ENCODE measurements around the gene HBM. TPM values are rescaled to one million over a fixed set of nuclear protein-coding genes. Genes with fewer than 3 reads are reported as not detected.
"Not testable (repeated sequence)": the region's sequence is repeated elsewhere in the genome, so short reads cannot be mapped to it uniquely, and the experiment has no call there.

HBM gene
- total RNA-seq, 1 experiment from 2014 or later, result not detected

DNA sequence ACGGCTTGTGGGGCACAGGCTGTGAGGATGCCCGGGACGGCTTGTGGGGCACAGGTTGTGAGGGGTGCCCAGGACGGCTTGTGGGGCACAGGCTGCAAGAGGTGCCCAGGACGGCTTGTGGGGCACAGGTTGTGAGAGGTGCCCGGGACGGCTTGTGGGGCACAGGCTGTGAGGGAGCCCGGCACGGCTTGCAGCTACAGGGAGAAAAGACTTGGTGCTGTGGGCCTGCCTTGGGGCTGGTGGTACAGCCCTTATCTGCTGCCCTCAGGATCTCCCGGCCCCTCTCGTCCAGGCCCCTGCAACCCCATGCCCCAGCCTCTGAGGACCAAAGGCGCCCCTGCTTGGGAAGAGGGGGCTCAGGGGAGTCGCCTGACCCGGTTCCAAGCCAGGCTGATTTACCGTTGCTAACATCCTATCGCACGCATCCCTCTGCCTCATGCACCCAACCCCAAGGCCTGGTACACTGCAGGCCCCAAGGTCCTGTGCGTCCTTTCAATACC lies 5.0 kb upstream of the HBM start:
- Mint-ChIP-seq H3K9me3 (ENCODE audit: low read depth, unreplicated experiment) (no peaks in the 10 kb centered on the region), H3K27ac (ENCODE audit: unreplicated experiment) (no peak overlapping the region), H3K4me3 (ENCODE audit: low read depth, unreplicated experiment) (no peak overlapping the region), H3K27me3 (ENCODE audit: unreplicated experiment) (peaks cover 64% of the 10 kb centered on the region), H3K36me3 (ENCODE audit: insufficient read depth, unreplicated experiment) (no peaks in the 10 kb centered on the region), H3K4me1 (ENCODE audit: low read depth, unreplicated experiment) (no peaks in the 10 kb centered on the region)
- DNase-seq, result no peak
- no peak for TF ChIP-seq CTCF (IDR thresholded peaks at IDR 0.05; ENCODE audit: unreplicated experiment)
- CTCF ChIA-PET, result no interaction called here
- no TSS peak for BruUV-seq (replicated peaks)
- intact Hi-C loops (cut with micrococcal nuclease; ENCODE audit: unreplicated experiment), result no loop called here

- H3K27me3 Mint-ChIP-seq (ENCODE audit: unreplicated experiment), result peaks cover 75% of the 10 kb centered on the region
- no peak for TF ChIP-seq CTCF (IDR thresholded peaks at IDR 0.05; ENCODE audit: unreplicated experiment)
- H3K4me3 Mint-ChIP-seq (ENCODE audit: low read depth, unreplicated experiment), result no peak overlapping the region
- no peaks in the 10 kb centered on the region for H3K9me3 Mint-ChIP-seq (ENCODE audit: low read depth, unreplicated experiment)
- H3K27ac Mint-ChIP-seq (ENCODE audit: unreplicated experiment), result no peak overlapping the region
- CTCF ChIA-PET, result no interaction called here
- BruUV-seq (replicated peaks), result no TSS peak
- DNase-seq, result no peak
- no peaks in the 10 kb centered on the region for H3K4me1 Mint-ChIP-seq (ENCODE audit: low read depth, unreplicated experiment)
- no peaks in the 10 kb centered on the region for H3K36me3 Mint-ChIP-seq (ENCODE audit: insufficient read depth, unreplicated experiment)
- intact Hi-C loops (cut with micrococcal nuclease; ENCODE audit: unreplicated experiment), result no loop called here
Measured at GRCh38 chr16:162271-162991, 3.3 kb upstream of the HBM start.

DNA sequence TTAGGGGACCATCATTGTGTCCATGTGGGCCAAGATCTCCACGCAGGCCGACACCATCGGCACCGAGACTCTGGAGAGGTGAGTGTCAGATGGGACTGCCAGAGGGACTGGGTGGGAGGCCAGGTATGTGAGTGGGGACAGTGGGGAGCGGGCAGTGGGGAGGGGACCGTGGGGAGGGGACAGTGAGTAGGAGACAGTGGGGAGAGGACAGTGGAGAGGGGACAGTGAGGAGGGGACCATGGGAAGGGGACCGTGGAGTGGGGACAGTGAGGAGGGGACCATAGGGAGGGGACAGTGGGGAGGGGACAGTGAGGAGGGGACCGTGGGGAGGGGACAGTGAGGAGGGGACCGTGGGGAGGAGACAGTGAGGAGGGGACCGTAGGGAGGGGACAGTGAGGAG lies 2.6 kb upstream of the HBM start:
- H3K36me3 Mint-ChIP-seq (ENCODE audit: insufficient read depth, unreplicated experiment); H3K4me3 Mint-ChIP-seq (ENCODE audit: low read depth, unreplicated experiment); BruUV-seq (replicated peaks); H3K27ac Mint-ChIP-seq (ENCODE audit: unreplicated experiment); H3K4me1 Mint-ChIP-seq (ENCODE audit: low read depth, unreplicated experiment); CTCF ChIA-PET; intact Hi-C loops (cut with micrococcal nuclease; ENCODE audit: unreplicated experiment); DNase-seq; H3K9me3 Mint-ChIP-seq (ENCODE audit: low read depth, unreplicated experiment): not testable (repeated sequence)
- H3K27me3 Mint-ChIP-seq (ENCODE audit: unreplicated experiment), result peaks cover 70% of the 10 kb centered on the region

DNA sequence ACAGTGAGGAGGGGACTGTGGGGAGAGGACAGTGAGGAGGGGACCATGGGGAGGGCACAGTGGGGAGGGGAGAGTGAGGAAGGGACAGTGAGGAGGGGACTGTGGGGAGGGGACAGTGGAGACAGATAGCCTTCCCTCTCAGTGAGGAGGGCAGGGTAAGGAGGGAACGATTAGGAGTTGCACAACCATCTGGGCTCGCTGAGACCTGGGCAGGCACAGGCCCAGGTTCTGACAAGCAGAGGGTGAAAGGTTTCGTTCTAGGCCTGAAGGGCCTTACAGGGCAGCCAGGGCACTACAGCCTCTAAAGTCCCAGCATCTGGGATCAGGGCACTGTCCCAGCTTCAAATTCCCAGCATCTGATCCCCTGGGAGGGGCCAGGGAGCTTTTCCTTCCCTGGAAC lies 2.1 kb upstream of the HBM start:
- H3K9me3 Mint-ChIP-seq (ENCODE audit: low read depth, unreplicated experiment); H3K27ac Mint-ChIP-seq (ENCODE audit: unreplicated experiment); BruUV-seq (replicated peaks); H3K4me1 Mint-ChIP-seq (ENCODE audit: low read depth, unreplicated experiment); DNase-seq; intact Hi-C loops (cut with micrococcal nuclease; ENCODE audit: unreplicated experiment); H3K36me3 Mint-ChIP-seq (ENCODE audit: insufficient read depth, unreplicated experiment); H3K4me3 Mint-ChIP-seq (ENCODE audit: low read depth, unreplicated experiment); CTCF ChIA-PET: not testable (repeated sequence)
- peaks cover 70% of the 10 kb centered on the region for H3K27me3 Mint-ChIP-seq (ENCODE audit: unreplicated experiment)

GRCh38 chr16:164134-164823 lies 1.5 kb upstream of the HBM start:
- peaks cover 70% of the 10 kb centered on the region for H3K27me3 Mint-ChIP-seq (ENCODE audit: unreplicated experiment)
- H3K9me3 Mint-ChIP-seq (ENCODE audit: low read depth, unreplicated experiment); intact Hi-C loops (cut with micrococcal nuclease; ENCODE audit: unreplicated experiment); BruUV-seq (replicated peaks); CTCF ChIA-PET; H3K4me3 Mint-ChIP-seq (ENCODE audit: low read depth, unreplicated experiment); DNase-seq; H3K27ac Mint-ChIP-seq (ENCODE audit: unreplicated experiment): not testable (repeated sequence)
- peaks cover 11% of the 10 kb centered on the region for H3K4me1 Mint-ChIP-seq (ENCODE audit: low read depth, unreplicated experiment)
- H3K36me3 Mint-ChIP-seq (ENCODE audit: insufficient read depth, unreplicated experiment), result peaks cover 11% of the 10 kb centered on the region
